Erythroblast (primary cell): ENCODE results near the gene POC1B.

Source experiments
- GATA1 ChIP-seq: IDR thresholded peaks from 2 replicates; pipeline ENCODE4 v1.6.1; 2011; ENCODE audit warnings: low read depth, mild to moderate bottlenecking, control low read depth, low read length, moderate library complexity
- POLR2A ChIP-seq: IDR thresholded peaks from 2 replicates; pipeline ENCODE4 v1.6.1; 2011; ENCODE audit warnings: mild to moderate bottlenecking, low read length

GRCh38 chr12:89568484-89568883 is 42.6 kb upstream of the POC1B start:
- TF ChIP-seq POLR2A: no peak
- TF ChIP-seq GATA1: no peak
